Naive B cell (primary cell): ENCODE results near the gene KRT6C. TPM values are rescaled to one million over a fixed set of nuclear protein-coding genes. Genes with fewer than 3 reads are reported as not detected.

ENCODE experiments used
- ATAC-seq, 2 donors: fragments of 150-1000 bp; cut with Tn5 transposase; 2 replicates each; pipeline ENCODE4 v1.10.0; 2021; ENCODE audit warnings: low read depth in 2 of 2, mild to moderate bottlenecking in 2 of 2, moderate library complexity in 2 of 2
- DNase-seq: peaks from one replicate; pipeline ENCODE4 v3.0.0; 2022
- H3K27ac Mint-ChIP-seq, 6 donors: one replicate each; pipeline ENCODE4 v1.8.0; 2020 to 2022; ENCODE audit warnings: mild to moderate bottlenecking in 6 of 6, mixed read lengths in 6 of 6, moderate library complexity in 5 of 6, inconsistent platforms in 2 of 6
- H3K27me3 Mint-ChIP-seq, 3 donors: one replicate each; pipeline ENCODE4 v1.8.0; 2021 to 2022; ENCODE audit warnings: mixed read lengths in 3 of 3, mild to moderate bottlenecking in 1 of 3
- H3K36me3 Mint-ChIP-seq, 2 donors: one replicate each; pipeline ENCODE4 v1.8.0; 2020 to 2022; ENCODE audit warnings: mixed read lengths in 2 of 2, inconsistent platforms in 1 of 2, mild to moderate bottlenecking in 1 of 2
- H3K4me1 Mint-ChIP-seq, 3 donors: one replicate each; pipeline ENCODE4 v1.8.0; 2020 to 2022; ENCODE audit warnings: mixed read lengths in 3 of 3, inconsistent platforms in 1 of 3, mild to moderate bottlenecking in 1 of 3, moderate library complexity in 1 of 3
- H3K4me3 Mint-ChIP-seq, 8 donors: one replicate each; pipeline ENCODE4 v1.8.0; 2020 to 2022; ENCODE audit warnings: mild to moderate bottlenecking in 8 of 8, mixed read lengths in 8 of 8, moderate library complexity in 8 of 8, inconsistent platforms in 2 of 8
- H3K9me3 Mint-ChIP-seq, 7 donors: one replicate each; pipeline ENCODE4 v1.8.0; 2020 to 2022; ENCODE audit warnings: mixed read lengths in 7 of 7, mild to moderate bottlenecking in 5 of 7, inconsistent platforms in 2 of 7, moderate library complexity in 1 of 7
- polyA plus RNA-seq, 6 donors: library from polyadenylated mRNA; unstranded; fragments of 300-500 nt; fragmentation: Illumina TruSeq; gene quantifications; one replicate each; pipeline ENCODE4 v1.2.3, GENCODE V29; 2021; ENCODE audit warnings: low read depth in 6 of 6

The KRT6C gene
- polyA plus RNA-seq: not detected

- Mint-ChIP-seq H3K4me1 (no peaks in the 10 kb centered on the region), H3K36me3 (no peaks in the 10 kb centered on the region), H3K9me3 (peaks cover 0 to 17% (median 2%) of the 10 kb centered on the region in 7 donors), H3K27ac (no peak within 1 kb of the TSS), H3K4me3 (no peak within 1 kb of the TSS), H3K27me3 (peaks cover 3 to 22% (median 12%) of the 10 kb centered on the region in 3 donors)
- ATAC-seq (no peak), DNase-seq (no peak)
These were observed at the start of gene KRT6C for GRCh38 chr12:52473768-52474167. Gene KRT6C, minus strand, starts transcription at chr12:52473805. Its CDS starts 68 bp downstream, at chr12:52473737.

GRCh38 chr12:52522346-52523011, 48.9 kb upstream of the KRT6C start:
- H3K4me3 Mint-ChIP-seq: no peak overlapping the region
- DNase-seq: no peak
- no peaks in the 10 kb centered on the region for H3K36me3 Mint-ChIP-seq
- H3K4me1 Mint-ChIP-seq: no peaks in the 10 kb centered on the region
- no peaks in the 10 kb centered on the region for H3K9me3 Mint-ChIP-seq
- no peak for ATAC-seq
- peaks cover 5 to 12% (median 12%) of the 10 kb centered on the region in 3 donors for H3K27me3 Mint-ChIP-seq
- no peak overlapping the region for H3K27ac Mint-ChIP-seq

- ATAC-seq (no peak), DNase-seq (no peak)
- Mint-ChIP-seq H3K4me1 (no peaks in the 10 kb centered on the region), H3K27ac (no peak overlapping the region), H3K36me3 (no peaks in the 10 kb centered on the region), H3K27me3 (peaks cover 5 to 12% (median 12%) of the 10 kb centered on the region in 3 donors), H3K9me3 (no peaks in the 10 kb centered on the region), H3K4me3 (no peak overlapping the region)
These were observed 48.1 kb upstream of the KRT6C start for GRCh38 chr12:52521568-52522266.

GRCh38 chr12:52521175-52521567, 47.6 kb upstream of the KRT6C start:
- Mint-ChIP-seq H3K36me3 (no peaks in the 10 kb centered on the region), H3K4me1 (no peaks in the 10 kb centered on the region), H3K27ac (no peak overlapping the region), H3K9me3 (no peaks in the 10 kb centered on the region), H3K27me3 (peaks cover 5 to 13% (median 12%) of the 10 kb centered on the region in 3 donors), H3K4me3 (no peak overlapping the region)
- ATAC-seq (no peak), DNase-seq (no peak)

GRCh38 chr12:52519826-52520662, 46.4 kb upstream of the KRT6C start, which contains the start of gene KRT5:
Gene KRT5, minus strand, starts transcription at chr12:52520394. Its CDS starts 98 bp downstream, at chr12:52520296.
- H3K27ac Mint-ChIP-seq: no peak within 1 kb of the TSS
- no peak within 1 kb of the TSS for H3K4me3 Mint-ChIP-seq
- no peaks in the 10 kb centered on the region for H3K36me3 Mint-ChIP-seq
- ATAC-seq (no peak), DNase-seq (no peak)
- H3K9me3 Mint-ChIP-seq: no peaks in the 10 kb centered on the region
- peaks cover 5 to 23% (median 20%) of the 10 kb centered on the region in 3 donors for H3K27me3 Mint-ChIP-seq
- no peaks in the 10 kb centered on the region for H3K4me1 Mint-ChIP-seq

GRCh38 chr12:52519387-52519703, 45.7 kb upstream of the KRT6C start:
- Mint-ChIP-seq H3K4me3 (no peak overlapping the region), H3K27ac (no peak overlapping the region), H3K27me3 (peaks cover 5 to 25% (median 23%) of the 10 kb centered on the region in 3 donors), H3K9me3 (no peaks in the 10 kb centered on the region), H3K36me3 (no peaks in the 10 kb centered on the region), H3K4me1 (no peaks in the 10 kb centered on the region)
- ATAC-seq (no peak), DNase-seq (no peak)

GRCh38 chr12:52518574-52519386, 45.2 kb upstream of the KRT6C start:
- no peak for ATAC-seq
- no peak overlapping the region for H3K27ac Mint-ChIP-seq
- no peaks in the 10 kb centered on the region for H3K36me3 Mint-ChIP-seq
- DNase-seq: no peak
- no peaks in the 10 kb centered on the region for H3K4me1 Mint-ChIP-seq
- H3K9me3 Mint-ChIP-seq: no peaks in the 10 kb centered on the region
- H3K4me3 Mint-ChIP-seq: peak overlapping the region in 1 of 8 donors; percentile 15
- peaks cover 11 to 25% (median 23%) of the 10 kb centered on the region in 3 donors for H3K27me3 Mint-ChIP-seq

- DNase-seq (no peak), ATAC-seq (no peak)
- H3K4me1 Mint-ChIP-seq: no peaks in the 10 kb centered on the region
- no peak overlapping the region for H3K4me3 Mint-ChIP-seq
- no peaks in the 10 kb centered on the region for H3K9me3 Mint-ChIP-seq
- H3K27ac Mint-ChIP-seq: no peak overlapping the region
- peaks cover 7 to 25% (median 18%) of the 10 kb centered on the region in 3 donors for H3K27me3 Mint-ChIP-seq
- H3K36me3 Mint-ChIP-seq: no peaks in the 10 kb centered on the region
These were observed 44.3 kb upstream of the KRT6C start for GRCh38 chr12:52517888-52518287.

GRCh38 chr12:52517005-52517835, 43.6 kb upstream of the KRT6C start:
- Mint-ChIP-seq H3K9me3 (peaks cover 0 to 1% (median 0%) of the 10 kb centered on the region in 7 donors), H3K27ac (no peak overlapping the region), H3K4me3 (no peak overlapping the region), H3K36me3 (no peaks in the 10 kb centered on the region), H3K27me3 (peaks cover 7 to 29% (median 13%) of the 10 kb centered on the region in 3 donors), H3K4me1 (no peaks in the 10 kb centered on the region)
- no peak for ATAC-seq
- no peak for DNase-seq

- ATAC-seq (no peak), DNase-seq (no peak)
- Mint-ChIP-seq H3K27ac (no peak overlapping the region), H3K9me3 (peaks cover 3 to 8% (median 3%) of the 10 kb centered on the region in 7 donors), H3K36me3 (peaks cover 0 to 4% of the 10 kb centered on the region in 2 donors), H3K4me3 (no peak overlapping the region), H3K4me1 (no peaks in the 10 kb centered on the region), H3K27me3 (peaks cover 7 to 22% (median 12%) of the 10 kb centered on the region in 3 donors)
These were observed 42.6 kb upstream of the KRT6C start for GRCh38 chr12:52515927-52516831.

GRCh38 chr12:52515319-52515646, 41.7 kb upstream of the KRT6C start:
- ATAC-seq (no peak), DNase-seq (no peak)
- Mint-ChIP-seq H3K4me3 (no peak overlapping the region), H3K36me3 (peaks cover 0 to 4% of the 10 kb centered on the region in 2 donors), H3K4me1 (no peaks in the 10 kb centered on the region), H3K27me3 (peaks cover 7 to 23% (median 12%) of the 10 kb centered on the region in 3 donors), H3K9me3 (peaks cover 3 to 15% (median 7%) of the 10 kb centered on the region in 7 donors), H3K27ac (no peak overlapping the region)
